Activated CD4-positive, alpha-beta T cell treated with anti-CD3 and anti-CD28 coated beads, Interleukin-2, amount 50 U/mL, for 24 hours (primary cell): ENCODE results near the gene MBOAT2.
"Not testable (repeated sequence)": the region's sequence is repeated elsewhere in the genome, so short reads cannot be mapped to it uniquely, and the experiment has no call there.

ENCODE experiments used
- DNase-seq, 2 donors: peaks; one replicate each; pipeline ENCODE4 v3.0.0-alpha.2; 2020; ENCODE audit warnings: low read depth in 1 of 2, low spot score in 1 of 2

The MBOAT2 gene

GRCh38 chr2:8965216-8965969, 38.1 kb downstream of the MBOAT2 start:
- DNase-seq, result no peak

- DNase-seq, result no peak
Observed at GRCh38 chr2:8962890-8963289, 40.6 kb downstream of the MBOAT2 start.

- DNase-seq, result no peak
Observed at GRCh38 chr2:8957628-8958027, 45.9 kb downstream of the MBOAT2 start.

GRCh38 chr2:8956774-8957173, 46.7 kb downstream of the MBOAT2 start:
- DNase-seq, result no peak

GRCh38 chr2:8954990-8955389, 48.5 kb downstream of the MBOAT2 start:
- no peak for DNase-seq

- no peak for DNase-seq
Observed at GRCh38 chr2:8953525-8953924, 50.0 kb downstream of the MBOAT2 start.

GRCh38 chr2:8939486-8940114, 63.9 kb downstream of the MBOAT2 start:
- DNase-seq, result no peak

GRCh38 chr2:8938384-8938783, 65.1 kb downstream of the MBOAT2 start:
- DNase-seq, result no peak

GRCh38 chr2:8935982-8936381, 67.5 kb downstream of the MBOAT2 start:
- no peak for DNase-seq

GRCh38 chr2:8934338-8934737, 69.1 kb downstream of the MBOAT2 start:
- DNase-seq, result no peak

GRCh38 chr2:8932702-8933101, 70.8 kb downstream of the MBOAT2 start:
- DNase-seq, result no peak

- DNase-seq, result not testable (repeated sequence)
Observed at GRCh38 chr2:8930185-8930584, 73.3 kb downstream of the MBOAT2 start.

- no peak for DNase-seq
Observed at GRCh38 chr2:8929128-8929527, 74.4 kb downstream of the MBOAT2 start.

GRCh38 chr2:8927510-8928455, 75.7 kb downstream of the MBOAT2 start:
- DNase-seq, result no peak

GRCh38 chr2:8926356-8926755, 77.1 kb downstream of the MBOAT2 start:
- no peak for DNase-seq

GRCh38 chr2:8925411-8925810, 78.1 kb downstream of the MBOAT2 start:
- no peak for DNase-seq

- DNase-seq, result no peak
Observed at GRCh38 chr2:8923183-8923582, 80.3 kb downstream of the MBOAT2 start.

- no peak for DNase-seq
Observed at GRCh38 chr2:8922431-8922830, 81.1 kb downstream of the MBOAT2 start.

- DNase-seq, result no peak
Observed at GRCh38 chr2:8918412-8918811, 85.1 kb downstream of the MBOAT2 start.

GRCh38 chr2:8915941-8916340, 87.5 kb downstream of the MBOAT2 start:
- DNase-seq, result no peak

GRCh38 chr2:8913767-8914166, 89.7 kb downstream of the MBOAT2 start:
- DNase-seq, result not testable (repeated sequence)
